ENCODE data around the gene FAR1.
"Not testable (repeated sequence)": the region's sequence is repeated elsewhere in the genome, so short reads cannot be mapped to it uniquely, and the experiment has no call there.

The FAR1 gene

GRCh38 chr11:13713982-13714381 is 45.5 kb downstream of the FAR1 start:
- no peak for TF ChIP-seq POLR2A (IDR thresholded peaks at IDR 0.05; ENCODE audit: low read depth, low read length)
- FAIRE-seq: no peak
- no peak for DNase-seq (ENCODE audit: insufficient read length, low spot score)

- no peak for TF ChIP-seq POLR2A (IDR thresholded peaks at IDR 0.05; ENCODE audit: low read depth, low read length)
- FAIRE-seq: peak; percentile 94
- DNase-seq (ENCODE audit: insufficient read length, low spot score): peak; percentile 10
These were observed 48.9 kb downstream of the FAR1 start for GRCh38 chr11:13717331-13717730.

GRCh38 chr11:13718394-13718793 is 49.9 kb downstream of the FAR1 start:
- FAIRE-seq: peak; percentile 52
- no peak for TF ChIP-seq POLR2A (IDR thresholded peaks at IDR 0.05; ENCODE audit: low read depth, low read length)

GRCh38 chr11:13720940-13721339 is 52.5 kb downstream of the FAR1 start:
- no peak for DNase-seq (ENCODE audit: insufficient read length, low spot score)
- FAIRE-seq: peak; percentile 45
- TF ChIP-seq POLR2A (IDR thresholded peaks at IDR 0.05; ENCODE audit: low read depth, low read length): no peak

More at GRCh38 chr11:13718394-13718793, 49.9 kb downstream of the FAR1 start:
- DNase-seq (ENCODE audit: insufficient read length, low spot score): no peak

GRCh38 chr11:13721760-13722159 is 53.3 kb downstream of the FAR1 start:
- TF ChIP-seq POLR2A (IDR thresholded peaks at IDR 0.05; ENCODE audit: low read depth, low read length): no peak
- peak; percentile 6 for FAIRE-seq
- no peak for DNase-seq (ENCODE audit: insufficient read length, low spot score)

- FAIRE-seq: no peak
- TF ChIP-seq POLR2A (IDR thresholded peaks at IDR 0.05; ENCODE audit: low read depth, low read length): no peak
- DNase-seq (ENCODE audit: insufficient read length, low spot score): no peak
These were observed 58.0 kb downstream of the FAR1 start for GRCh38 chr11:13726456-13726855.

- no peak for TF ChIP-seq POLR2A (IDR thresholded peaks at IDR 0.05; ENCODE audit: low read depth, low read length)
- DNase-seq (ENCODE audit: insufficient read length, low spot score) (no peak), FAIRE-seq (no peak)
These were observed 59.6 kb downstream of the FAR1 start for GRCh38 chr11:13728076-13728475.

- TF ChIP-seq POLR2A (IDR thresholded peaks at IDR 0.05; ENCODE audit: low read depth, low read length): no peak
- FAIRE-seq: no peak
- DNase-seq (ENCODE audit: insufficient read length, low spot score): no peak
These were observed 66.1 kb downstream of the FAR1 start for GRCh38 chr11:13734530-13734929.

GRCh38 chr11:13745165-13745564 is 76.7 kb downstream of the FAR1 start:
- FAIRE-seq: no peak
- no peak for TF ChIP-seq POLR2A (IDR thresholded peaks at IDR 0.05; ENCODE audit: low read depth, low read length)
- DNase-seq (ENCODE audit: insufficient read length, low spot score): no peak

GRCh38 chr11:13753316-13753715 is 84.8 kb downstream of the FAR1 start:
- DNase-seq (ENCODE audit: insufficient read length, low spot score); FAIRE-seq: not testable (repeated sequence)

GRCh38 chr11:13759050-13759449 is 90.6 kb downstream of the FAR1 start:
- FAIRE-seq: no peak

GRCh38 chr11:13760115-13760514 is 91.6 kb downstream of the FAR1 start:
- TF ChIP-seq POLR2A (IDR thresholded peaks at IDR 0.05; ENCODE audit: low read depth, low read length): no peak
- no peak for DNase-seq (ENCODE audit: insufficient read length, low spot score)
- FAIRE-seq: no peak

More at GRCh38 chr11:13759050-13759449, 90.6 kb downstream of the FAR1 start:
- TF ChIP-seq POLR2A (IDR thresholded peaks at IDR 0.05; ENCODE audit: low read depth, low read length): no peak
- DNase-seq (ENCODE audit: insufficient read length, low spot score): no peak

GRCh38 chr11:13761250-13761649 is 92.8 kb downstream of the FAR1 start:
- DNase-seq (ENCODE audit: insufficient read length, low spot score): no peak
- no peak for FAIRE-seq
- no peak for TF ChIP-seq POLR2A (IDR thresholded peaks at IDR 0.05; ENCODE audit: low read depth, low read length)

- no peak for TF ChIP-seq POLR2A (IDR thresholded peaks at IDR 0.05; ENCODE audit: low read depth, low read length)
- no peak for FAIRE-seq
- no peak for DNase-seq (ENCODE audit: insufficient read length, low spot score)
These were observed 93.2 kb downstream of the FAR1 start for GRCh38 chr11:13761716-13762115.

GRCh38 chr11:13762718-13763117 is 94.2 kb downstream of the FAR1 start:
- FAIRE-seq (no peak), DNase-seq (ENCODE audit: insufficient read length, low spot score) (no peak)
- TF ChIP-seq POLR2A (IDR thresholded peaks at IDR 0.05; ENCODE audit: low read depth, low read length): no peak

- DNase-seq (ENCODE audit: insufficient read length, low spot score) (no peak), FAIRE-seq (no peak)
- no peak for TF ChIP-seq POLR2A (IDR thresholded peaks at IDR 0.05; ENCODE audit: low read depth, low read length)
These were observed 94.9 kb downstream of the FAR1 start for GRCh38 chr11:13763341-13763740.

Data from H54 (cell line).